PC-9 (cell line): ENCODE data around the gene CARMIL3.

Experiments used
- EZH2 ChIP-seq: fragments of 200-600 bp; sonication (generic); IDR thresholded peaks from 2 replicates; pipeline ENCODE4 v1.8.0; 2017; ENCODE audit warnings: antibody characterized with exemption, low read depth
- TF ChIP-seq, protein P1 (sequence below): fragments of 200-600 bp; sonication (generic); conservative IDR thresholded peaks from 2 replicates; pipeline ENCODE4 v1.6.1; 2017; ENCODE audit warnings: mixed run types, antibody characterized with exemption, mild to moderate bottlenecking, moderate library complexity

DNA sequence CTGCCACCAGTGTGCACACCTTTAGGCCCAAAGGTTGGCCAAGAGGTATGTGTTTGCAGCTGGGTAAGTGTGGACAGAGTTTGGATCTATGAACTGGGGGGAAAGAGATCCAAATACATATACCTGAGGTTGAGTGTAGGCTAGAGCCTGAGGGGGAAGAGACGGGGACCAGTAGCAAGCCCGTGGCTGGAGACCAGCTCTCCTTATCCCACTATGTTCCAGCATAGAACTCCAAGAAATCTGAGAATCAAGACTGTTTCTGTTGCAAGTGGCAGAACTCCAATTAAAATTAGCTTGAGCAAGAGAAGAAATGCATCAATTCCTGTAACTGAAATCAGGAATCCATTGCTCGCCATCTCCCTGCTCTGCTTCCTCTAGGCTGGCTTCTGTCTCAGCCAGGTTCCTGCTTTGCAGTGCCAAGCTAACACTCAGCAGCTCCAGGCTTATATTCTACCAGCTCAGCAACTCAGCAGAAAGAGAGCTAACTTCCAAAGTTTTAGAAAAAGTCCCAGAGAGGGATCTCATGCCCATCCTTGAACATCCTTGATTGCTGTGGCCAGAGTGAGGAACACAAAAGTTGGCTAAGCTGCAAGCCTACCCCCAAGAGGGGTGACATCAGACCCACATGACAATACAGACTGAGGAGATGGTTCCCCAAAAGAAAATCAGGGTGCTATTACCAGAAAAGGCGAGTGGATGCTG lies 40.8 kb downstream of the CARMIL3 start:
- TF ChIP-seq, protein P1, sequence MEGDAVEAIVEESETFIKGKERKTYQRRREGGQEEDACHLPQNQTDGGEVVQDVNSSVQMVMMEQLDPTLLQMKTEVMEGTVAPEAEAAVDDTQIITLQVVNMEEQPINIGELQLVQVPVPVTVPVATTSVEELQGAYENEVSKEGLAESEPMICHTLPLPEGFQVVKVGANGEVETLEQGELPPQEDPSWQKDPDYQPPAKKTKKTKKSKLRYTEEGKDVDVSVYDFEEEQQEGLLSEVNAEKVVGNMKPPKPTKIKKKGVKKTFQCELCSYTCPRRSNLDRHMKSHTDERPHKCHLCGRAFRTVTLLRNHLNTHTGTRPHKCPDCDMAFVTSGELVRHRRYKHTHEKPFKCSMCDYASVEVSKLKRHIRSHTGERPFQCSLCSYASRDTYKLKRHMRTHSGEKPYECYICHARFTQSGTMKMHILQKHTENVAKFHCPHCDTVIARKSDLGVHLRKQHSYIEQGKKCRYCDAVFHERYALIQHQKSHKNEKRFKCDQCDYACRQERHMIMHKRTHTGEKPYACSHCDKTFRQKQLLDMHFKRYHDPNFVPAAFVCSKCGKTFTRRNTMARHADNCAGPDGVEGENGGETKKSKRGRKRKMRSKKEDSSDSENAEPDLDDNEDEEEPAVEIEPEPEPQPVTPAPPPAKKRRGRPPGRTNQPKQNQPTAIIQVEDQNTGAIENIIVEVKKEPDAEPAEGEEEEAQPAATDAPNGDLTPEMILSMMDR: no peak
- TF ChIP-seq EZH2: no peak
